Measurements from ENCODE around the gene MRPS23.

MRPS23 gene

GRCh38 chr17:57879437-57880085 lies 29.7 kb upstream of the MRPS23 start:
- DNase-seq (ENCODE audit: low read depth in 3 of 3), result no peak

- no peak for DNase-seq (ENCODE audit: low read depth in 3 of 3)
Observed at GRCh38 chr17:57877803-57878377, 28.0 kb upstream of the MRPS23 start.

- DNase-seq (ENCODE audit: low read depth in 3 of 3), result no peak
Observed at GRCh38 chr17:57876866-57877237, 27.0 kb upstream of the MRPS23 start.

- no peak for DNase-seq (ENCODE audit: low read depth in 3 of 3)
Observed at GRCh38 chr17:57876023-57876865, 26.4 kb upstream of the MRPS23 start.

GRCh38 chr17:57875290-57876022 lies 25.6 kb upstream of the MRPS23 start:
- no peak for DNase-seq (ENCODE audit: low read depth in 3 of 3)

- peak in 1 of 3 experiments; percentile 40 for DNase-seq (ENCODE audit: low read depth in 3 of 3)
Observed at GRCh38 chr17:57874434-57875289, 24.8 kb upstream of the MRPS23 start.

GRCh38 chr17:57874058-57874419 lies 24.2 kb upstream of the MRPS23 start:
- no peak for DNase-seq (ENCODE audit: low read depth in 3 of 3)

- no peak for DNase-seq (ENCODE audit: low read depth in 3 of 3)
Observed at GRCh38 chr17:57873261-57874057, 23.6 kb upstream of the MRPS23 start.

GRCh38 chr17:57872536-57872935 lies 22.7 kb upstream of the MRPS23 start:
- DNase-seq (ENCODE audit: low read depth in 3 of 3), result no peak

GRCh38 chr17:57871863-57872262 lies 22.0 kb upstream of the MRPS23 start:
- no peak for DNase-seq (ENCODE audit: low read depth in 3 of 3)

GRCh38 chr17:57871155-57871554 lies 21.3 kb upstream of the MRPS23 start:
- DNase-seq (ENCODE audit: low read depth in 3 of 3), result no peak

- no peak for DNase-seq (ENCODE audit: low read depth in 3 of 3)
Observed at GRCh38 chr17:57870283-57870635, 20.4 kb upstream of the MRPS23 start.

- DNase-seq (ENCODE audit: low read depth in 3 of 3), result no peak
Observed at GRCh38 chr17:57869617-57870282, 19.9 kb upstream of the MRPS23 start.

GRCh38 chr17:57868910-57869616 lies 19.2 kb upstream of the MRPS23 start:
- DNase-seq (ENCODE audit: low read depth in 3 of 3), result no peak

- no peak for DNase-seq (ENCODE audit: low read depth in 3 of 3)
Observed at GRCh38 chr17:57868007-57868909, 18.4 kb upstream of the MRPS23 start.

GRCh38 chr17:57867126-57867525 lies 17.3 kb upstream of the MRPS23 start:
- DNase-seq (ENCODE audit: low read depth in 3 of 3), result no peak

GRCh38 chr17:57866723-57867122 lies 16.9 kb upstream of the MRPS23 start:
- no peak for DNase-seq (ENCODE audit: low read depth in 3 of 3)

- no peak for DNase-seq (ENCODE audit: low read depth in 3 of 3)
Observed at GRCh38 chr17:57866319-57866718, 16.5 kb upstream of the MRPS23 start.
